ENCODE data around the gene SEMA4A.
"Not testable (repeated sequence)": the region's sequence is repeated elsewhere in the genome, so short reads cannot be mapped to it uniquely, and the experiment has no call there.

Gene SEMA4A

GRCh38 chr1:156198831-156199349 is 45.5 kb downstream of the SEMA4A start:
- DNase-seq, result no peak

- DNase-seq, result no peak
These were observed 46.7 kb downstream of the SEMA4A start for GRCh38 chr1:156200044-156200443.

- no peak for DNase-seq
These were observed 49.9 kb downstream of the SEMA4A start for GRCh38 chr1:156203331-156203730.

- no peak for DNase-seq
These were observed 51.3 kb downstream of the SEMA4A start for GRCh38 chr1:156204686-156205085.

GRCh38 chr1:156211243-156211642 is 57.9 kb downstream of the SEMA4A start:
- DNase-seq, result no peak

- no peak for DNase-seq
These were observed 58.7 kb downstream of the SEMA4A start for GRCh38 chr1:156212130-156212529.

GRCh38 chr1:156212833-156213643 is 59.7 kb downstream of the SEMA4A start, which contains the start of gene PMF1:
Gene PMF1 (plus strand): TSS chr1:156213007. CDS start chr1:156213016, 9 bp downstream.
- DNase-seq, result peak; percentile 96 to 97

- DNase-seq, result no peak
These were observed 60.2 kb downstream of the SEMA4A start for GRCh38 chr1:156213644-156213966.

GRCh38 chr1:156214024-156214748 is 60.8 kb downstream of the SEMA4A start:
- no peak for DNase-seq

GRCh38 chr1:156216361-156217086 is 63.1 kb downstream of the SEMA4A start:
- not testable (repeated sequence) for DNase-seq

- DNase-seq, result no peak
These were observed 64.5 kb downstream of the SEMA4A start for GRCh38 chr1:156217871-156218270.

GRCh38 chr1:156220226-156220625 is 66.8 kb downstream of the SEMA4A start:
- no peak for DNase-seq

GRCh38 chr1:156221986-156222692 is 68.8 kb downstream of the SEMA4A start:
- no peak for DNase-seq

- DNase-seq, result no peak
These were observed 72.3 kb downstream of the SEMA4A start for GRCh38 chr1:156225677-156226014.

- no peak for DNase-seq
These were observed 72.7 kb downstream of the SEMA4A start for GRCh38 chr1:156226116-156226538.

- no peak for DNase-seq
These were observed 73.4 kb downstream of the SEMA4A start for GRCh38 chr1:156226782-156227181.
